ENCODE measurements around the gene LIN52.

GRCh38 chr14:74064426-74064825 lies 20.3 kb upstream of the LIN52 start:
- TF ChIP-seq CTCF (CRISPR knock-in tag; IDR thresholded peaks at IDR 0.05) (no peak), ATF3 (CRISPR knock-in tag; IDR thresholded peaks at IDR 0.05) (no peak), CEBPZ (IDR thresholded peaks at IDR 0.05; ENCODE audit: low read length) (no peak), ZNF318 (CRISPR knock-in tag; IDR thresholded peaks at IDR 0.05) (no peak), MAX (IDR thresholded peaks at IDR 0.05) (no peak), POLR2AphosphoS5 (IDR thresholded peaks at IDR 0.05; ENCODE audit: low read depth, low read length) (no peak), E2F1 (CRISPR knock-in tag; IDR thresholded peaks at IDR 0.05) (no peak), NFE2L2 (IDR thresholded peaks at IDR 0.05; ENCODE audit: low read length) (no peak), KDM1A (CRISPR knock-in tag; IDR thresholded peaks at IDR 0.05) (no peak)

All from HepG2 (cell line).